ENCODE measurements around the gene NCAPD3.

NCAPD3 gene

GRCh38 chr11:134252346-134253187, 28.8 kb upstream of the NCAPD3 start:
- no peak for DNase-seq

GRCh38 chr11:134250675-134251074, 26.9 kb upstream of the NCAPD3 start:
- no peak for DNase-seq

- no peak for DNase-seq
Observed at GRCh38 chr11:134250246-134250645, 26.5 kb upstream of the NCAPD3 start.

GRCh38 chr11:134248910-134249480, 25.2 kb upstream of the NCAPD3 start:
- DNase-seq, result peak; percentile 43

GRCh38 chr11:134246678-134247077, 22.9 kb upstream of the NCAPD3 start:
- DNase-seq, result no peak

GRCh38 chr11:134246100-134246499, 22.3 kb upstream of the NCAPD3 start:
- no peak for DNase-seq

- DNase-seq, result no peak
Observed at GRCh38 chr11:134245434-134245833, 21.7 kb upstream of the NCAPD3 start.

GRCh38 chr11:134244593-134244992, 20.8 kb upstream of the NCAPD3 start:
- no peak for DNase-seq

- no peak for DNase-seq
Observed at GRCh38 chr11:134243913-134244312, 20.1 kb upstream of the NCAPD3 start.

- DNase-seq, result no peak
Observed at GRCh38 chr11:134242376-134242775, 18.6 kb upstream of the NCAPD3 start.

GRCh38 chr11:134240592-134240991, 16.8 kb upstream of the NCAPD3 start:
- no peak for DNase-seq

- DNase-seq, result no peak
Observed at GRCh38 chr11:134238956-134239355, 15.2 kb upstream of the NCAPD3 start.

GRCh38 chr11:134237557-134237922, 13.8 kb upstream of the NCAPD3 start:
- DNase-seq, result no peak

GRCh38 chr11:134236834-134237556, 13.2 kb upstream of the NCAPD3 start:
- DNase-seq, result no peak

GRCh38 chr11:134235399-134235798, 11.6 kb upstream of the NCAPD3 start:
- DNase-seq, result no peak

GRCh38 chr11:134233729-134234179, 10.0 kb upstream of the NCAPD3 start:
- no peak for DNase-seq

GRCh38 chr11:134231958-134232659, 8.3 kb upstream of the NCAPD3 start:
- DNase-seq, result no peak

- no peak for DNase-seq
Observed at GRCh38 chr11:134230339-134230738, 6.6 kb upstream of the NCAPD3 start.

GRCh38 chr11:134229126-134229790, 5.5 kb upstream of the NCAPD3 start:
- no peak for DNase-seq

- DNase-seq, result peak; percentile 47
Observed at GRCh38 chr11:134228625-134229024, 4.9 kb upstream of the NCAPD3 start.

- DNase-seq, result no peak
Observed at GRCh38 chr11:134226806-134227325, 3.1 kb upstream of the NCAPD3 start.

Data from activated CD4-positive, alpha-beta T cell treated with anti-CD3 and anti-CD28 coated beads, Interleukin-10, Interleukin-2, amounts not matched to agents 100 ng/mL and 50 ng/mL, durations not matched to agents 16 hours and 8 hours (primary cell).